ENCODE data around the gene PRRC2B.

DNA sequence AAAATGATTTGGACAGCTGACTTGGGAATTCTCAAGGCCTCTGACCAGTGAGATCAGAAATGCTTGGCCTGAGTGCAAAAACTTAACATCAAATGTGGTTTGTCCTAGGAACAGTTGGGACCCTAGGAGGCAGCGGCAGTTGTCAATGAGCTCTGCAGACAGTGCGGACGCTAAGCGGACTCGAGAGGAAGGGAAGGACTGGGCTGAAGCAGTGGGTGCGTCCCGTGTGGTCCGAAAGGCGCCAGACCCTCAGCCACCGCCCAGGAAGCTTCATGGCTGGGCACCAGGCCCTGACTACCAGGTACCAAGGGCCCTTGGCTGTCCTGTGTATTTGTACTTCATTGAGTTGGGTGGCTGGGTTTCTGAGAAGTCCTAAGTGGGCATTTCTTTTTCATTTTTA lies 65.2 kb downstream of the PRRC2B start:
- no peak for TF ChIP-seq EZH2 (IDR thresholded peaks at IDR 0.05; ENCODE audit: borderline replicate concordance)
- TF ChIP-seq, protein P1, sequence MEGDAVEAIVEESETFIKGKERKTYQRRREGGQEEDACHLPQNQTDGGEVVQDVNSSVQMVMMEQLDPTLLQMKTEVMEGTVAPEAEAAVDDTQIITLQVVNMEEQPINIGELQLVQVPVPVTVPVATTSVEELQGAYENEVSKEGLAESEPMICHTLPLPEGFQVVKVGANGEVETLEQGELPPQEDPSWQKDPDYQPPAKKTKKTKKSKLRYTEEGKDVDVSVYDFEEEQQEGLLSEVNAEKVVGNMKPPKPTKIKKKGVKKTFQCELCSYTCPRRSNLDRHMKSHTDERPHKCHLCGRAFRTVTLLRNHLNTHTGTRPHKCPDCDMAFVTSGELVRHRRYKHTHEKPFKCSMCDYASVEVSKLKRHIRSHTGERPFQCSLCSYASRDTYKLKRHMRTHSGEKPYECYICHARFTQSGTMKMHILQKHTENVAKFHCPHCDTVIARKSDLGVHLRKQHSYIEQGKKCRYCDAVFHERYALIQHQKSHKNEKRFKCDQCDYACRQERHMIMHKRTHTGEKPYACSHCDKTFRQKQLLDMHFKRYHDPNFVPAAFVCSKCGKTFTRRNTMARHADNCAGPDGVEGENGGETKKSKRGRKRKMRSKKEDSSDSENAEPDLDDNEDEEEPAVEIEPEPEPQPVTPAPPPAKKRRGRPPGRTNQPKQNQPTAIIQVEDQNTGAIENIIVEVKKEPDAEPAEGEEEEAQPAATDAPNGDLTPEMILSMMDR (IDR thresholded peaks at IDR 0.05; ENCODE audit: poor library complexity) = no peak
